Prostate gland (tissue), 2 donors: ENCODE results near the gene CEP152.

Experiments used
- CTCF ChIP-seq, 4 experiments: fragments of 200-600 bp in 2 of 4; fragments of 450-650 bp in 2 of 4; sonication (generic) in 2 of 4; IDR thresholded peaks; 1 replicate in 3 of 4; 2 replicates in 1 of 4; pipeline ENCODE4 v1.5.1; 2016 to 2019; ENCODE audit warnings: antibody characterized with exemption in 4 of 4, mild to moderate bottlenecking in 2 of 4, moderate library complexity in 2 of 4
- POLR2A ChIP-seq: fragments of 450-650 bp; IDR thresholded peaks from one replicate; pipeline ENCODE4 v1.6.1; 2016; ENCODE audit warnings: antibody characterized with exemption, mild to moderate bottlenecking

- no peak for TF ChIP-seq CTCF (IDR thresholded peaks at IDR 0.05)
- no peak for TF ChIP-seq POLR2A
Measured at GRCh38 chr15:48757661-48758060, 53.2 kb downstream of the CEP152 start.
